ENCODE results near the gene SLC7A6. TPM values are rescaled to one million over a fixed set of nuclear protein-coding genes. Genes with fewer than 3 reads are reported as not detected.

SLC7A6 gene
- polyA plus RNA-seq, 2 of the 4 experiments (the other 2 are of a cell fraction): 31.1 to 32.9 TPM

GRCh38 chr16:68247932-68248331 lies 16.4 kb upstream of the SLC7A6 start:
- no peak overlapping the region for H3K4me2 ChIP-seq
- DNase-seq (ENCODE audit: low read depth in 1 of 2, low spot score in 1 of 2) (no peak), ATAC-seq (no peak), FAIRE-seq (no peak)
- ChIA-PET CTCF (interaction anchor here (5.4 to 9.0 kb wide), 2 partner anchors 14 to 81 kb away, joined by 24 to 124 read pairs; partner anchors contain the start of gene SLC7A6), POLR2A (interaction anchor here (0.7 kb wide), 1 partner anchor 63 kb away, joined by 3 read pairs; the partner anchor contains the start of genes PRMT7 and SLC7A6OS)
- H3K4me1 ChIP-seq: peaks cover 12% of the 10 kb centered on the region; the same call in 2 of the 3 replicates
- H3K9me3 ChIP-seq: no peaks in the 10 kb centered on the region
- 94% methylated on average over 4 of the region's 4 CpGs for WGBS (ENCODE audit: missing lambda C conversion rate)
- TF ChIP-seq JUN (IDR thresholded peaks at IDR 0.05) (no peak), MAX (IDR thresholded peaks at IDR 0.05) (no peak), HOXA7 (CRISPR knock-in tag; IDR thresholded peaks at IDR 0.05) (no peak), RAD21 (conservative IDR thresholded peaks at IDR 0.05 in 1 of 2, IDR thresholded peaks at IDR 0.05 in 1 of 2) (no peak)
- no peak overlapping the region for H3K27ac ChIP-seq
- H3K4me3 ChIP-seq: no peak overlapping the region

- ChIA-PET CTCF (interaction anchor here (1.6 to 9.0 kb wide), 3 partner anchors 12 to 124 kb away, joined by 5 to 124 read pairs (median 24); partner anchors contain the start of gene SLC7A6), POLR2A (interaction anchor here (0.9 kb wide), 1 partner anchor 12 kb away, joined by 3 read pairs; no protein-coding TSS in a partner anchor)
- FAIRE-seq (no peak), DNase-seq (ENCODE audit: low read depth in 1 of 2, low spot score in 1 of 2) (no peak), ATAC-seq (no peak)
- WGBS (ENCODE audit: missing lambda C conversion rate): 84% methylated on average over 4 of the region's 4 CpGs
- Histone ChIP-seq H3K27ac (no peak overlapping the region), H3K4me1 (peaks cover 10% of the 10 kb centered on the region; the same call in 2 of the 3 replicates), H3K9me3 (no peaks in the 10 kb centered on the region), H3K4me2 (no peak overlapping the region), H3K4me3 (no peak overlapping the region)
- TF ChIP-seq RFX5 (IDR thresholded peaks at IDR 0.05): no peak
- no peak for TF ChIP-seq EP300 (IDR thresholded peaks at IDR 0.05)
- TF ChIP-seq CBX8 (IDR thresholded peaks at IDR 0.05): no peak
- no peak for TF ChIP-seq RNF2 (IDR thresholded peaks at IDR 0.05; ENCODE audit: borderline replicate concordance, low read depth)
- no peak for TF ChIP-seq CBX2 (IDR thresholded peaks at IDR 0.05; ENCODE audit: borderline replicate concordance, low read depth)
- TF ChIP-seq POLR2A (IDR thresholded peaks at IDR 0.05; ENCODE audit: low read length): no peak
- no peak for TF ChIP-seq USF2 (IDR thresholded peaks at IDR 0.05)
- no peak for TF ChIP-seq EHMT2 (IDR thresholded peaks at IDR 0.05; ENCODE audit: low read depth)
- no peak for TF ChIP-seq HOXB5 (CRISPR knock-in tag; IDR thresholded peaks at IDR 0.05)
- TF ChIP-seq MAZ (IDR thresholded peaks at IDR 0.05; ENCODE audit: borderline replicate concordance, low read depth, low read length): no peak
- TF ChIP-seq PHF8 (IDR thresholded peaks at IDR 0.05; ENCODE audit: borderline replicate concordance, low read depth): no peak
- no peak for TF ChIP-seq ELK1 (IDR thresholded peaks at IDR 0.05; ENCODE audit: low read depth, low read length)
- no peak for TF ChIP-seq FOXS1 (CRISPR knock-in tag; IDR thresholded peaks at IDR 0.05)
Observed at GRCh38 chr16:68249371-68249770, 15.0 kb upstream of the SLC7A6 start.

- no peak for FAIRE-seq
Observed at GRCh38 chr16:68250951-68251350, 13.4 kb upstream of the SLC7A6 start.

More at GRCh38 chr16:68250951-68251350, 13.4 kb upstream of the SLC7A6 start:
- TF ChIP-seq FOXS1 (CRISPR knock-in tag; IDR thresholded peaks at IDR 0.05) (no peak), REST (IDR thresholded peaks at IDR 0.05) (no peak), E2F6 (IDR thresholded peaks at IDR 0.05; ENCODE audit: borderline replicate concordance, low read depth) (no peak), CHD2 (IDR thresholded peaks at IDR 0.05; ENCODE audit: low read length, partially characterized antibody) (no peak), HMGXB4 (CRISPR knock-in tag; IDR thresholded peaks at IDR 0.05; ENCODE audit: borderline replicate concordance) (no peak), HOXA7 (CRISPR knock-in tag; IDR thresholded peaks at IDR 0.05) (no peak), ESRRA (IDR thresholded peaks at IDR 0.05; ENCODE audit: borderline replicate concordance, low read length) (no peak), MYC (IDR thresholded peaks at IDR 0.05; ENCODE audit: borderline replicate concordance, low read length) (no peak), RAD21 (conservative IDR thresholded peaks at IDR 0.05 in 1 of 2, IDR thresholded peaks at IDR 0.05 in 1 of 2) (no peak), RARB (CRISPR knock-in tag; IDR thresholded peaks at IDR 0.05) (no peak)
- Histone ChIP-seq H3K27ac (no peak overlapping the region), H3K4me2 (no peak overlapping the region), H3K4me3 (no peak overlapping the region), H3K4me1 (peaks cover 3% of the 10 kb centered on the region; the same call in 1 of the 3 replicates), H3K9me3 (no peaks in the 10 kb centered on the region)
- ChIA-PET CTCF (interaction anchor here (0.9 to 9.0 kb wide), 4 partner anchors 11 to 78 kb away, joined by 3 to 124 read pairs (median 14); partner anchors contain the start of genes PRMT7, SLC7A6 and SLC7A6OS), POLR2A (interaction anchor here (1.4 kb wide), 1 partner anchor 14 kb away, joined by 3 read pairs; no protein-coding TSS in a partner anchor)
- 83% methylated on average over 6 of the region's 6 CpGs for WGBS (ENCODE audit: missing lambda C conversion rate)
- ATAC-seq: no peak
- DNase-seq (ENCODE audit: low read depth in 1 of 2, low spot score in 1 of 2): no peak
